ENCODE measurements around the gene FBXW5. TPM values are rescaled to one million over a fixed set of nuclear protein-coding genes. Genes with fewer than 3 reads are reported as not detected.

FBXW5 gene
- total and polyA plus RNA-seq, 10 of the 15 experiments (the other 5 are each of a cell fraction or from before 2014, with no cell fraction given), result 0.21 to 97.3 (median 44.5) TPM

GRCh38 chr9:136977223-136977622 lies 32.7 kb upstream of the FBXW5 start, which contains the start of gene PTGDS:
Gene PTGDS, plus strand, starts transcription at chr9:136977504. Its CDS starts 75 bp downstream, at chr9:136977579.
- ChIA-PET CTCF (interaction anchor here (1.5 kb wide), 1 partner anchor 52 kb away, joined by 6 read pairs; no protein-coding TSS in a partner anchor), RAD21 (ENCODE audit: unreplicated experiment) (no interaction called here), POLR2A (no interaction called here), SMC1A (ENCODE audit: uncharacterized antibody, unreplicated experiment) (no interaction called here)
- in situ Hi-C loops (cut with MboI), result no loop called here
- BruUV-seq (replicated peaks), result no TSS peak
- H3K4me1 ChIP-seq (ENCODE audit: control insufficient read depth, insufficient read depth, low read length), result no peaks in the 10 kb centered on the region
- H3K36me3 ChIP-seq (ENCODE audit: control insufficient read depth in 2 of 2, insufficient read depth in 2 of 2, low read length in 1 of 2), result no peaks in the 10 kb centered on the region
- no peaks in the 10 kb centered on the region for H4K20me1 ChIP-seq (ENCODE audit: control insufficient read depth, insufficient read depth)
- TF ChIP-seq TBL1XR1 (IDR thresholded peaks at IDR 0.05; ENCODE audit: low read depth, low read length) (no peak), STAT3 (IDR thresholded peaks at IDR 0.05; ENCODE audit: low read depth, low read length) (no peak), TARDBP (IDR thresholded peaks at IDR 0.05; ENCODE audit: borderline replicate concordance) (no peak), SUZ12 (IDR thresholded peaks at IDR 0.05; ENCODE audit: unreplicated experiment) (no peak), SMAD1 (IDR thresholded peaks at IDR 0.05; ENCODE audit: low read depth, partially characterized antibody) (no peak), SIN3A (IDR thresholded peaks at IDR 0.05; ENCODE audit: low read depth, low read length) (no peak), SREBF2 (IDR thresholded peaks at IDR 0.05; ENCODE audit: low read length) (no peak), DPF2 (IDR thresholded peaks at IDR 0.05) (no peak), TCF3 (IDR thresholded peaks at IDR 0.05; ENCODE audit: borderline replicate concordance, insufficient read depth, low read depth, low read length) (no peak), KLF5 (IDR thresholded peaks at IDR 0.05; ENCODE audit: partially characterized antibody) (no peak), HDGF (IDR thresholded peaks at IDR 0.05) (no peak), CREM (IDR thresholded peaks at IDR 0.05; ENCODE audit: low read depth) (no peak), CHD4 (IDR thresholded peaks at IDR 0.05) (no peak), ZNF384 (IDR thresholded peaks at IDR 0.05; ENCODE audit: borderline replicate concordance, low read depth, low read length) (no peak), E4F1 (IDR thresholded peaks at IDR 0.05; ENCODE audit: borderline replicate concordance, partially characterized antibody) (no peak), CUX1 (IDR thresholded peaks at IDR 0.05; ENCODE audit: insufficient replicate concordance, low read depth, low read length) (no peak)
- H2AFZ ChIP-seq (ENCODE audit: control insufficient read depth, low read depth, low read length), result no peak within 1 kb of the TSS
- no peaks in the 10 kb centered on the region for H3K79me2 ChIP-seq (ENCODE audit: control insufficient read depth, insufficient read depth, low read length)
- intact Hi-C loops (cut with micrococcal nuclease; ENCODE audit: unreplicated experiment), result no loop called here
- no peak within 1 kb of the TSS for H3K9ac ChIP-seq (ENCODE audit: control insufficient read depth, insufficient read depth, low read length)
- no peak within 1 kb of the TSS for H3K4me3 ChIP-seq
- no peaks in the 10 kb centered on the region; a peak in 2 of 4 replicates for H3K27me3 ChIP-seq (replicated peaks in 1 of 2; ENCODE audit: control insufficient read depth in 2 of 2, insufficient read depth in 2 of 2, low read length in 1 of 2)
- DNase-seq (ENCODE audit: low read depth, low spot score), result no peak
- WGBS (ENCODE audit: insufficient coverage, insufficient replicate concordance, low lambda C conversion rate, missing lambda C conversion rate), result 40% methylated on average over 10 of the region's 10 CpGs
- ATAC-seq, result no peak
- H3K27ac ChIP-seq (ENCODE audit: control insufficient read depth, insufficient read depth), result no peak within 1 kb of the TSS
- FAIRE-seq, result no peak
- no peak within 1 kb of the TSS for H3K4me2 ChIP-seq (ENCODE audit: control insufficient read depth, insufficient read depth)
- no peaks in the 10 kb centered on the region for H3K9me3 ChIP-seq (replicated peaks; ENCODE audit: control insufficient read depth, insufficient read depth, low read length)
